ENCODE data around the gene SORCS1. TPM values are rescaled to one million over a fixed set of nuclear protein-coding genes. Genes with fewer than 3 reads are reported as not detected.

The SORCS1 gene
- total and polyA plus RNA-seq, 4 donors = 0.08 to 0.21 (median 0.09) TPM; not detected in 1

DNA sequence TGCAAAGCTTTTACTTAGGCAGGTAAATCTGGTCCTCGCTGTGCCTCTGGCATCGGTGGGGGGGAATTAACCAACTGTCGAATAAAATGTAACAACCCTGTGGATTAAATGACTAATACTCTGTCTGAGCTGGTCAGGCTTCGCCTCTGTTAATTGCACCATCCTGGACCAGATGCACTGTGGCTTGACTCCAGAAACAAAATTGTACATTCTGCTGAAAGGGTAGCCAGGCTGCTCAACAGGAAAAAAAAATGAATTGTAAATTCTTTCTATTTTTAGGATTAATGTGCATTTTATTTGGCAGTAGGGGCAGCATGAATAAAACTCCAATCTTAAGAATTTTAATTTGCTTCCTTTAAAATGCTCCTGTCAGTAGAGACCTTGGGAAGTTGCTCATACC lies 389.4 kb downstream of the SORCS1 start:
- no peak for DNase-seq (ENCODE audit: low spot score)
- peaks cover 0 to 3% (median 0%) of the 10 kb centered on the region in 4 donors for H3K27me3 ChIP-seq (ENCODE audit: control insufficient read depth in 4 of 4, insufficient read depth in 4 of 4, low read length in 3 of 4)
- no peak overlapping the region for H3K9ac ChIP-seq (ENCODE audit: low read depth in 1 of 2, low read length in 2 of 2)
- H3K27ac ChIP-seq (ENCODE audit: low read depth in 1 of 2, low read length in 2 of 2) = no peak overlapping the region
- H3K9me3 ChIP-seq (ENCODE audit: control insufficient read depth in 4 of 4, low read length in 3 of 4) = no peaks in the 10 kb centered on the region
- TF ChIP-seq, protein P1, sequence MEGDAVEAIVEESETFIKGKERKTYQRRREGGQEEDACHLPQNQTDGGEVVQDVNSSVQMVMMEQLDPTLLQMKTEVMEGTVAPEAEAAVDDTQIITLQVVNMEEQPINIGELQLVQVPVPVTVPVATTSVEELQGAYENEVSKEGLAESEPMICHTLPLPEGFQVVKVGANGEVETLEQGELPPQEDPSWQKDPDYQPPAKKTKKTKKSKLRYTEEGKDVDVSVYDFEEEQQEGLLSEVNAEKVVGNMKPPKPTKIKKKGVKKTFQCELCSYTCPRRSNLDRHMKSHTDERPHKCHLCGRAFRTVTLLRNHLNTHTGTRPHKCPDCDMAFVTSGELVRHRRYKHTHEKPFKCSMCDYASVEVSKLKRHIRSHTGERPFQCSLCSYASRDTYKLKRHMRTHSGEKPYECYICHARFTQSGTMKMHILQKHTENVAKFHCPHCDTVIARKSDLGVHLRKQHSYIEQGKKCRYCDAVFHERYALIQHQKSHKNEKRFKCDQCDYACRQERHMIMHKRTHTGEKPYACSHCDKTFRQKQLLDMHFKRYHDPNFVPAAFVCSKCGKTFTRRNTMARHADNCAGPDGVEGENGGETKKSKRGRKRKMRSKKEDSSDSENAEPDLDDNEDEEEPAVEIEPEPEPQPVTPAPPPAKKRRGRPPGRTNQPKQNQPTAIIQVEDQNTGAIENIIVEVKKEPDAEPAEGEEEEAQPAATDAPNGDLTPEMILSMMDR (IDR thresholded peaks at IDR 0.05; ENCODE audit: low read depth, low read length, missing input control) = no peak
- TF ChIP-seq TAF1 (conservative IDR thresholded peaks at IDR 0.05) (no peak), NR2F2 (IDR thresholded peaks at IDR 0.05) (no peak), JUND (IDR thresholded peaks at IDR 0.05) (no peak), YY1 (IDR thresholded peaks at IDR 0.05) (no peak), FOXA2 (IDR thresholded peaks at IDR 0.05) (no peak), RXRA (IDR thresholded peaks at IDR 0.05) (no peak), GABPA (IDR thresholded peaks at IDR 0.05 in 1 of 2, conservative IDR thresholded peaks at IDR 0.05 in 1 of 2) (no peak), EGR1 (IDR thresholded peaks at IDR 0.05; ENCODE audit: low read depth in 2 of 2) (no peak), HNF4A (conservative IDR thresholded peaks at IDR 0.05) (no peak), HNF4G (IDR thresholded peaks at IDR 0.05) (no peak), SP1 (IDR thresholded peaks at IDR 0.05) (no peak), RAD21 (IDR thresholded peaks at IDR 0.05) (no peak), FOXA1 (IDR thresholded peaks at IDR 0.05) (no peak)
- TF ChIP-seq, protein P2, sequence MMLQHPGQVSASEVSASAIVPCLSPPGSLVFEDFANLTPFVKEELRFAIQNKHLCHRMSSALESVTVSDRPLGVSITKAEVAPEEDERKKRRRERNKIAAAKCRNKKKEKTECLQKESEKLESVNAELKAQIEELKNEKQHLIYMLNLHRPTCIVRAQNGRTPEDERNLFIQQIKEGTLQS (IDR thresholded peaks at IDR 0.05) = no peak
- TF ChIP-seq, protein P3, sequence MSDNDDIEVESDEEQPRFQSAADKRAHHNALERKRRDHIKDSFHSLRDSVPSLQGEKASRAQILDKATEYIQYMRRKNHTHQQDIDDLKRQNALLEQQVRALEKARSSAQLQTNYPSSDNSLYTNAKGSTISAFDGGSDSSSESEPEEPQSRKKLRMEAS (IDR thresholded peaks at IDR 0.05) = no peak
- TF ChIP-seq, protein P4, sequence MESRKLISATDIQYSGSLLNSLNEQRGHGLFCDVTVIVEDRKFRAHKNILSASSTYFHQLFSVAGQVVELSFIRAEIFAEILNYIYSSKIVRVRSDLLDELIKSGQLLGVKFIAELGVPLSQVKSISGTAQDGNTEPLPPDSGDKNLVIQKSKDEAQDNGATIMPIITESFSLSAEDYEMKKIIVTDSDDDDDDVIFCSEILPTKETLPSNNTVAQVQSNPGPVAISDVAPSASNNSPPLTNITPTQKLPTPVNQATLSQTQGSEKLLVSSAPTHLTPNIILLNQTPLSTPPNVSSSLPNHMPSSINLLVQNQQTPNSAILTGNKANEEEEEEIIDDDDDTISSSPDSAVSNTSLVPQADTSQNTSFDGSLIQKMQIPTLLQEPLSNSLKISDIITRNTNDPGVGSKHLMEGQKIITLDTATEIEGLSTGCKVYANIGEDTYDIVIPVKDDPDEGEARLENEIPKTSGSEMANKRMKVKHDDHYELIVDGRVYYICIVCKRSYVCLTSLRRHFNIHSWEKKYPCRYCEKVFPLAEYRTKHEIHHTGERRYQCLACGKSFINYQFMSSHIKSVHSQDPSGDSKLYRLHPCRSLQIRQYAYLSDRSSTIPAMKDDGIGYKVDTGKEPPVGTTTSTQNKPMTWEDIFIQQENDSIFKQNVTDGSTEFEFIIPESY (IDR thresholded peaks at IDR 0.05) = no peak
- TF ChIP-seq, protein P5, sequence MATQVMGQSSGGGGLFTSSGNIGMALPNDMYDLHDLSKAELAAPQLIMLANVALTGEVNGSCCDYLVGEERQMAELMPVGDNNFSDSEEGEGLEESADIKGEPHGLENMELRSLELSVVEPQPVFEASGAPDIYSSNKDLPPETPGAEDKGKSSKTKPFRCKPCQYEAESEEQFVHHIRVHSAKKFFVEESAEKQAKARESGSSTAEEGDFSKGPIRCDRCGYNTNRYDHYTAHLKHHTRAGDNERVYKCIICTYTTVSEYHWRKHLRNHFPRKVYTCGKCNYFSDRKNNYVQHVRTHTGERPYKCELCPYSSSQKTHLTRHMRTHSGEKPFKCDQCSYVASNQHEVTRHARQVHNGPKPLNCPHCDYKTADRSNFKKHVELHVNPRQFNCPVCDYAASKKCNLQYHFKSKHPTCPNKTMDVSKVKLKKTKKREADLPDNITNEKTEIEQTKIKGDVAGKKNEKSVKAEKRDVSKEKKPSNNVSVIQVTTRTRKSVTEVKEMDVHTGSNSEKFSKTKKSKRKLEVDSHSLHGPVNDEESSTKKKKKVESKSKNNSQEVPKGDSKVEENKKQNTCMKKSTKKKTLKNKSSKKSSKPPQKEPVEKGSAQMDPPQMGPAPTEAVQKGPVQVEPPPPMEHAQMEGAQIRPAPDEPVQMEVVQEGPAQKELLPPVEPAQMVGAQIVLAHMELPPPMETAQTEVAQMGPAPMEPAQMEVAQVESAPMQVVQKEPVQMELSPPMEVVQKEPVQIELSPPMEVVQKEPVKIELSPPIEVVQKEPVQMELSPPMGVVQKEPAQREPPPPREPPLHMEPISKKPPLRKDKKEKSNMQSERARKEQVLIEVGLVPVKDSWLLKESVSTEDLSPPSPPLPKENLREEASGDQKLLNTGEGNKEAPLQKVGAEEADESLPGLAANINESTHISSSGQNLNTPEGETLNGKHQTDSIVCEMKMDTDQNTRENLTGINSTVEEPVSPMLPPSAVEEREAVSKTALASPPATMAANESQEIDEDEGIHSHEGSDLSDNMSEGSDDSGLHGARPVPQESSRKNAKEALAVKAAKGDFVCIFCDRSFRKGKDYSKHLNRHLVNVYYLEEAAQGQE (IDR thresholded peaks at IDR 0.05) = no peak
- H3K36me3 ChIP-seq (ENCODE audit: control insufficient read depth in 4 of 4, insufficient read depth in 3 of 4, low read depth in 1 of 4, low read length in 3 of 4) = no peaks in the 10 kb centered on the region
- 73% methylated on average over 4 of the region's 4 CpGs for WGBS
- no peaks in the 10 kb centered on the region for H3K4me1 ChIP-seq (ENCODE audit: control insufficient read depth in 4 of 4, insufficient read depth in 4 of 4, low read length in 3 of 4)
- H3K4me3 ChIP-seq (ENCODE audit: low read depth in 1 of 3, low read length in 3 of 3) = no peak overlapping the region
